Keratinocyte (primary cell): ENCODE measurements around the gene HDAC1. TPM values are rescaled to one million over a fixed set of nuclear protein-coding genes. Genes with fewer than 3 reads are reported as not detected.

Source experiments
- DNase-seq: peaks from one replicate; pipeline ENCODE4 v3.0.0-alpha.2; 2011; ENCODE audit warnings: low read depth, missing footprints, low spot score
- FAIRE-seq: peaks from 2 replicates; lab custom pipeline; 2011; peaks lifted over from hg19 to GRCh38; lab: Jason Lieb, UNC
- H2AFZ ChIP-seq: 2 replicates; pipeline ENCODE4 v1.6.0; 2012; ENCODE audit warnings: low read length, control low read depth, inconsistent platforms; ENCODE audit not compliant: control insufficient read depth
- H3K27ac ChIP-seq: 2 replicates; pipeline ENCODE4 v1.5.1; 2011; ENCODE audit warnings: low read length; ENCODE audit not compliant: control insufficient read depth, insufficient read depth
- H3K27me3 ChIP-seq: 3 replicates; pipeline ENCODE4 v1.6.0; 2011; ENCODE audit warnings: low read length; ENCODE audit not compliant: control insufficient read depth, insufficient read depth; ENCODE audit errors: extremely low read depth
- H3K36me3 ChIP-seq, 2 experiments: 2 replicates in 1 of 2; 3 replicates in 1 of 2; pipeline ENCODE4 v1.5.1; 2011; ENCODE audit warnings: low read length in 2 of 2, mild to moderate bottlenecking in 1 of 2; ENCODE audit not compliant: control insufficient read depth in 2 of 2, insufficient read depth in 2 of 2; ENCODE audit errors: extremely low read depth in 1 of 2
- H3K4me1 ChIP-seq: 3 replicates; pipeline ENCODE4 v1.5.1; 2011; ENCODE audit warnings: low read length; ENCODE audit not compliant: control insufficient read depth, insufficient read depth; ENCODE audit errors: extremely low read depth
- H3K4me2 ChIP-seq: 3 replicates; pipeline ENCODE4 v1.6.0; 2011; ENCODE audit warnings: low read depth, low read length; ENCODE audit not compliant: control insufficient read depth, insufficient read depth; ENCODE audit errors: extremely low read depth
- H3K4me3 ChIP-seq, 3 experiments: fragments of 200-600 bp in 1 of 3; sonication (generic) in 1 of 3; 2 replicates in 2 of 3; 3 replicates in 1 of 3; pipeline ENCODE4 v1.5.1; 2011 to 2016; ENCODE audit warnings: low read length in 3 of 3, mild to moderate bottlenecking in 3 of 3, control low read depth in 2 of 3, inconsistent platforms in 1 of 3, low read depth in 1 of 3, mixed read lengths in 1 of 3, mixed run types in 1 of 3, moderate library complexity in 1 of 3; ENCODE audit not compliant: control insufficient read depth in 2 of 3, insufficient read depth in 2 of 3; ENCODE audit errors: extremely low read depth in 1 of 3
- H3K79me2 ChIP-seq: 2 replicates; pipeline ENCODE4 v1.6.0; 2012; ENCODE audit warnings: low read length; ENCODE audit not compliant: control insufficient read depth, insufficient read depth
- H3K9ac ChIP-seq: 3 replicates; pipeline ENCODE4 v1.6.0; 2011; ENCODE audit warnings: low read length; ENCODE audit not compliant: control insufficient read depth, insufficient read depth; ENCODE audit errors: extremely low read depth
- H3K9me1 ChIP-seq: 3 replicates; pipeline ENCODE4 v1.6.0; 2011; ENCODE audit warnings: low read length; ENCODE audit not compliant: control insufficient read depth, insufficient read depth; ENCODE audit errors: extremely low read depth
- H3K9me3 ChIP-seq: 2 replicates; pipeline ENCODE4 v1.5.1; 2012; ENCODE audit warnings: low read depth, low read length; ENCODE audit not compliant: control insufficient read depth
- H4K20me1 ChIP-seq: 3 replicates; pipeline ENCODE4 v1.6.0; 2011; ENCODE audit warnings: low read length; ENCODE audit not compliant: control insufficient read depth, insufficient read depth; ENCODE audit errors: extremely low read depth
- CTCF ChIP-seq, 3 experiments: IDR thresholded peaks in 1 of 3; conservative IDR thresholded peaks in 1 of 3; optimal IDR thresholded peaks in 1 of 3; 2 replicates in 2 of 3; 3 replicates in 1 of 3; pipeline versions ENCODE3 to v1.5.1; 2011; ENCODE audit warnings: low read length in 3 of 3, mild to moderate bottlenecking in 3 of 3, moderate library complexity in 2 of 3, control low read depth in 1 of 3, inconsistent platforms in 1 of 3; ENCODE audit not compliant: insufficient read depth in 2 of 3; ENCODE audit errors: extremely low read depth in 1 of 3
- EZH2 ChIP-seq: IDR thresholded peaks from one replicate; pipeline ENCODE4 v1.6.1; 2012; ENCODE audit warnings: inconsistent platforms, mild to moderate bottlenecking, low read length, moderate library complexity
- dilution Hi-C: fragments of 300-500 bp; cut with MboI; formaldehyde crosslinking; loops from one replicate; pipeline ENCODE4 v1.7.0; 2020; ENCODE audit warnings: low sequenced_read_pairs; ENCODE audit not compliant: extremely low pct_ligation_motif_present
- polyA plus RNA-seq, 5 experiments: library from polyadenylated mRNA; depleted of rRNA in 3 of 5; stranded (reverse) in 3 of 5; stranded (forward) in 1 of 5; unstranded in 1 of 5; fragments of >200 nt; gene quantifications; 1 replicate in 1 of 5; 2 replicates in 3 of 5; 3 replicates in 1 of 5; pipeline versions ENCODE4 v1.2.1 to v1.2.3, GENCODE V29; 2011 to 2012; ENCODE audit warnings: missing spikeins in 2 of 5, low read depth in 1 of 5, low replicate concordance in 1 of 5

Gene HDAC1
- polyA plus RNA-seq, 1 donor (not counting 4 experiments of a cell fraction or from before 2014, with no cell fraction given), result 198 TPM

- no peaks in the 10 kb centered on the region for H3K79me2 ChIP-seq
- no peaks in the 10 kb centered on the region for H3K4me1 ChIP-seq
- H2AFZ ChIP-seq, result no peak overlapping the region
- H3K4me2 ChIP-seq, result no peak overlapping the region
- no peaks in the 10 kb centered on the region for H3K9me3 ChIP-seq
- TF ChIP-seq EZH2, result no peak
- no peak for TF ChIP-seq CTCF (optimal IDR thresholded peaks at IDR 0.05 in 1 of 3, IDR thresholded peaks at IDR 0.05 in 1 of 3, conservative IDR thresholded peaks at IDR 0.05 in 1 of 3; ENCODE audit: extremely low read depth in 1 of 3, insufficient read depth in 2 of 3, low read length in 3 of 3)
- DNase-seq, result no peak
- no peaks in the 10 kb centered on the region for H3K9me1 ChIP-seq
- no peak for FAIRE-seq
- H3K27ac ChIP-seq, result no peak overlapping the region
- no peak overlapping the region for H3K4me3 ChIP-seq
- H3K9ac ChIP-seq, result no peak overlapping the region
- dilution Hi-C loops, result no loop called here
- peaks cover 21 to 28% of the 10 kb centered on the region in 2 experiments for H3K36me3 ChIP-seq
- no peaks in the 10 kb centered on the region for H3K27me3 ChIP-seq
- no peaks in the 10 kb centered on the region for H4K20me1 ChIP-seq
These were observed 73.6 kb downstream of the HDAC1 start for GRCh38 chr1:32365445-32365844.

GRCh38 chr1:32367912-32368635, 76.2 kb downstream of the HDAC1 start:
- peaks cover 33 to 41% of the 10 kb centered on the region in 2 experiments for H3K36me3 ChIP-seq
- dilution Hi-C loops, result no loop called here
- H3K4me2 ChIP-seq, result no peak overlapping the region
- FAIRE-seq (no peak), DNase-seq (no peak)
- H3K79me2 ChIP-seq, result no peaks in the 10 kb centered on the region
- H3K9me1 ChIP-seq, result no peaks in the 10 kb centered on the region
- H3K27ac ChIP-seq, result no peak overlapping the region
- H3K27me3 ChIP-seq, result no peaks in the 10 kb centered on the region
- H3K4me3 ChIP-seq, result no peak overlapping the region
- no peaks in the 10 kb centered on the region for H4K20me1 ChIP-seq
- no peak overlapping the region for H3K9ac ChIP-seq
- H3K4me1 ChIP-seq, result no peaks in the 10 kb centered on the region
- H2AFZ ChIP-seq, result no peak overlapping the region
- TF ChIP-seq EZH2 (no peak), CTCF (optimal IDR thresholded peaks at IDR 0.05 in 1 of 3, IDR thresholded peaks at IDR 0.05 in 1 of 3, conservative IDR thresholded peaks at IDR 0.05 in 1 of 3; ENCODE audit: extremely low read depth in 1 of 3, insufficient read depth in 2 of 3, low read length in 3 of 3) (no peak)
- H3K9me3 ChIP-seq, result no peaks in the 10 kb centered on the region
